Measurements from ENCODE around the gene ST6GALNAC2.

ST6GALNAC2 gene

DNA sequence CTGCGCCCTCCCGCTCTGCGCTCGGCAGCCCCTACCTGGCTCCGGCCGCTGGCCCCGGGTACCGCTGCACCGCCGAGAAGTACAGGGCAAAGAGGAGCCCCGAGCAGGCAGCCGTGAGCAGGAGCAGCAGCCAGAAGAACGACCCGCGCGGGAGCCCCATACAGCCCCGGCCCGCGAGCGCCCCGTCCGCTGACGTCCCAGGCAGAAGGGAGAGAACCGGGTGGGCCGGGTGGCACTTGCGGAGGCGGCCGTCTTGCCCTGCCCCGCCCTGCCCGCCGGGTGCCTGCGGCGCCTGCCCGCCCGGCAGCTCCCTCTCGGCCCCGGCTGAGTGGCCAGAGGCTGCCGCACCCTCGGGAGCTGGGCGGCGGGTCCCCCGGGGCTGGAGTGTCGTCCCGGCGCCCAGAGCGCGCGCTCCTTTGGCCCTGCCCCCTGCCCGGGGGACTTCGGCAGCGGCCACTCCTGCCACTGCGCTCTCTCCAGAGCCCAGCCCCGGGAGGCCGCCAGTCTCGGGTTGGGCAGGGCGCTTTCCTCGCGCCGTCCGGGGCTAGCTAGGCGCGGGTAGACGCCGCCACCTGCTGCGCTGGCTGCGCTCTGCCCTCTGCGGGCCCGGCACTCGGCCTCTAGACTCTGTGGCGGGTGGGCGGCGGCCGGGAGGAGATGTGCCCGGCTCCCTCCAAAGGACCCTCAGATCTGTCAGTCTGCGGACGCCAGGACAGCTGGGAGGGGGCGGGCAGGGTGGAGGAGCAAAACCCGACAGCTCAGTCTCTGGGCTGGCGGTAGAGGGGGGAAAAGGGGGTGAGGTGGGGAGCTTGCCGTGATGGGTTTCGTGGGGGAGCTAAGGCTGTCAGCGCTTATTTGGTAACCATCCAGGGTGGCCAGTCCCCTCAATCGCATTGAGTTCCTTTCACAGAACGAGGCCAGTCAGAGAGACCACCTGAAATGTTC is at the start of gene ST6GALNAC2:
Gene ST6GALNAC2, minus strand, starts transcription at position 212 of the 945 bp plus-strand sequence. Its CDS starts 52 bp downstream, at position 160.
- peak; percentile 55 for DNase-seq (ENCODE audit: low spot score)
- CTCF ChIA-PET: interaction anchor here (0.6 to 3.7 kb wide), 14 partner anchors 7 to 96 kb away, joined by 3 to 26 read pairs (median 4); a partner anchor contains a TSS
- peak within 1 kb of the TSS; percentile 96 for H3K27ac ChIP-seq
- POLR2A ChIA-PET (ENCODE audit: low non-redundant PET): interaction anchor here (1.0 kb wide), 1 partner anchor 122 kb away, joined by 3 read pairs; no protein-coding TSS in a partner anchor
- TF ChIP-seq, protein P1, sequence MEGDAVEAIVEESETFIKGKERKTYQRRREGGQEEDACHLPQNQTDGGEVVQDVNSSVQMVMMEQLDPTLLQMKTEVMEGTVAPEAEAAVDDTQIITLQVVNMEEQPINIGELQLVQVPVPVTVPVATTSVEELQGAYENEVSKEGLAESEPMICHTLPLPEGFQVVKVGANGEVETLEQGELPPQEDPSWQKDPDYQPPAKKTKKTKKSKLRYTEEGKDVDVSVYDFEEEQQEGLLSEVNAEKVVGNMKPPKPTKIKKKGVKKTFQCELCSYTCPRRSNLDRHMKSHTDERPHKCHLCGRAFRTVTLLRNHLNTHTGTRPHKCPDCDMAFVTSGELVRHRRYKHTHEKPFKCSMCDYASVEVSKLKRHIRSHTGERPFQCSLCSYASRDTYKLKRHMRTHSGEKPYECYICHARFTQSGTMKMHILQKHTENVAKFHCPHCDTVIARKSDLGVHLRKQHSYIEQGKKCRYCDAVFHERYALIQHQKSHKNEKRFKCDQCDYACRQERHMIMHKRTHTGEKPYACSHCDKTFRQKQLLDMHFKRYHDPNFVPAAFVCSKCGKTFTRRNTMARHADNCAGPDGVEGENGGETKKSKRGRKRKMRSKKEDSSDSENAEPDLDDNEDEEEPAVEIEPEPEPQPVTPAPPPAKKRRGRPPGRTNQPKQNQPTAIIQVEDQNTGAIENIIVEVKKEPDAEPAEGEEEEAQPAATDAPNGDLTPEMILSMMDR (conservative IDR thresholded peaks at IDR 0.05; ENCODE audit: low read depth): peak; percentile 79

DNA sequence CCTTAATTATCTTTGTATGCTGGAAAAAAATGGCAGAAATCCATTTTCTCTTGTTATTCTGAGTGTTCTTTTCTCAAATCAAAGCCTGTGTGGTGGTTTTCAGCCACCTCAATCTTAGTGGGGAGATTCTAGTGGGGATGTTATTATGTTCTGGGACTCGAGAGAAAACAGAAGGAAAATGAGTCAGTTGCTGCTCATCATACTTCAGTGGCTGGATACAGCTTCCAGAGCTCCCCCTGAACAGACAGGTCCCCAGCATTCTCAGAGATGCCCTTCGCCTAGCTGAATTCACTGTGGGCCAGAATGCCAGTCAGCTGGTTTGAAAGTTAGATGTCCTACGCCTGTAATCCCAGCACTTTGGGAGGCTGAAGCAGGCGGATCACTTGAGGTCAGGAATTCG is 49.4 kb upstream of the ST6GALNAC2 start:
- no peak overlapping the region for H3K27ac ChIP-seq
- CTCF ChIA-PET: interaction anchor here (0.6 to 1.4 kb wide), 2 partner anchors 11 to 44 kb away, joined by 3 to 5 read pairs; no protein-coding TSS in a partner anchor
- POLR2A ChIA-PET (ENCODE audit: low non-redundant PET): no interaction called here
- TF ChIP-seq, protein P1 (conservative IDR thresholded peaks at IDR 0.05; ENCODE audit: low read depth): no peak
- DNase-seq (ENCODE audit: low spot score): no peak

DNA sequence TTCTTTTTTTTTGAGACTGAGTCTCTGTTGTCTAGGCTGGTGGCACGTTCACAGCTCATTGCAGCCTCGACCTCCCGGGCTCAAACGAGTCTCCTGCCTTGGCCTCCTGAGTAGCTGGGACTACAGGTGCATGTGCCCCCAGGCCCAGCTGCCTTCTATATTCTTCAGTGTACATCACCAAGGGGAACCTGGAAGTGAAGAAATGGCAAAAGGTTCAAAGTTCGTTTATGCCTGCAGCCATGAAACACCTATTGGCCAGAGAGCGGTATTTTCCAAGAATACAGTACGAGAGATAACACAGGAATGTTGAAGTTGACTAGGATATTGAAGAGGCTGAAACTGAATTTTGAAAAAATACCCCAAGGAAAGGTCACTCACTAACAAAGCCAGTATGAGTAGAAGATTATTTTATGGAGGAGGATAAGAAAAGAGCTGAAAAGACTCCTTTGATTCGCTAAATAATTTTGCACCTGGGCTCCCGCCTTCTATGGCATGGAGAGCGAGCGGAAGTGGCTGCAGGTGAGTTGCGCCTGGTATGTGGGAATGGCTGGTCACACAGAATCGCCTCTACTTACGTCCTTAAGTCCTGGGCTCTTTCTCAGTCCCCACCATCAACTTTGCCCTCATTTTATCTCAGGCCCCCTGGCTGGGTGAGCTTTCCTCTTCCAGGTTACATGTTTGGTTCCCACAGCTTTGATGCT is 48.1 kb upstream of the ST6GALNAC2 start:
- CTCF ChIA-PET: interaction anchor here (1.4 kb wide), 1 partner anchor 10 kb away, joined by 5 read pairs; no protein-coding TSS in a partner anchor
- POLR2A ChIA-PET (ENCODE audit: low non-redundant PET): no interaction called here
- no peak overlapping the region for H3K27ac ChIP-seq
- TF ChIP-seq, protein P1 (conservative IDR thresholded peaks at IDR 0.05; ENCODE audit: low read depth): no peak
- DNase-seq (ENCODE audit: low spot score): no peak

DNA sequence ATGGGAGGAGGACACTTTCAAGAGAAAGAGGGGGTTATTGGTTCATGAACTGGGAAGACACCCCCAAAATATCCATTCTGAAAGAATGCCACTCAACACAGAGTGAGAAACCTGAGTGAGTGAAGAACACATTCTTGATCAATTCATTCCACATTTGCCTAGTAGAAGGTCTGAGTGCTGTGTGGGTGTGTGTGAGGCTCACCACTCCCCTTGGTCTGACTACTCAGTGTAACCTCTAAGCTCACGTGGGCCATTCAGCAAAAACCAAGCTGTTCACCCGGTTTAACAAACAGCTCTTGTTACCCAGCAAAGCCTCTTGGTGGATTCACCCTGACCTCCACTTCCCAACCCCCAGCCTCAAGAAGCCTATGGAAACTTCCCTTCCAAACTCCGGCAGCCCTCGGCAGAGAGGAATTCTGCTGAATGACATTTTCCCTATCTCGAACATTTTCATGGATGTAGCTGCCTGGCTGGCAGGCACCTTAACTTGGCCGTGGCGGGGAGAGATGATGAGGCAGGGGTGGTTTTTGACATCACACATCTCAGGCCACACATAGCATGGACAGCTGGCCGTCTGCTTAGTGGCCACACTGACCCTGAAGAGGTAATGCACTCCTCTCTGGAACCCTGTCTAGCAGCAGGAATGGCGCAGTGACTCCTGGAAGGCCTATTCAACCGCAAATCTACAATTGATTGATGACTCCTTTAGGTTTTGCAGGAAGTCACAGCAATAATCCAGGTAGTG is 46.3 kb upstream of the ST6GALNAC2 start:
- no peak overlapping the region for H3K27ac ChIP-seq
- peak; percentile 85 for DNase-seq (ENCODE audit: low spot score)
- CTCF ChIA-PET: interaction anchor here (0.6 to 1.2 kb wide), 3 partner anchors 8 to 402 kb away, joined by 3 to 5 read pairs (median 4); no protein-coding TSS in a partner anchor
- TF ChIP-seq, protein P1 (conservative IDR thresholded peaks at IDR 0.05; ENCODE audit: low read depth): no peak
- POLR2A ChIA-PET (ENCODE audit: low non-redundant PET): no interaction called here

DNA sequence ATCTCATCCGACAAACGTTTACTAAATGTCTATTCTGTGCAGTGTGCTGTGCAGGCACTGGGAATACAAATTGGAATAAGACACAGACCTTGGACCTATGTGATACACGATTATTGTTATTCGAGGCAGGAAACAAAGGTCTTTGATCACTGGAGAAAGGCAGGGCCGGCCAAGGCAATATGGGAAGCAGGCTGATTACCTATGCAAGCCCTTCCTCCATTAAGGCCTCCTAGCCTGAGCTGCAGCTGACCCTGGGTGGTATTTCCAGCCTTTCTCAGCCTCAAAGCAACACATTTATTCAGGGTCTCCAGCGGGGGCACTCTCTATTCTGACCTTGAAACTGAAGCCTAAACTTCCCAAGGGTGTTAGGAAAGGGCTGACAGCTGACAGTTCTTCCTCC is 44.5 kb upstream of the ST6GALNAC2 start:
- TF ChIP-seq, protein P1 (conservative IDR thresholded peaks at IDR 0.05; ENCODE audit: low read depth): no peak
- H3K27ac ChIP-seq: no peak overlapping the region
- ChIA-PET POLR2A (ENCODE audit: low non-redundant PET) (no interaction called here), CTCF (no interaction called here)
- no peak for DNase-seq (ENCODE audit: low spot score)

DNA sequence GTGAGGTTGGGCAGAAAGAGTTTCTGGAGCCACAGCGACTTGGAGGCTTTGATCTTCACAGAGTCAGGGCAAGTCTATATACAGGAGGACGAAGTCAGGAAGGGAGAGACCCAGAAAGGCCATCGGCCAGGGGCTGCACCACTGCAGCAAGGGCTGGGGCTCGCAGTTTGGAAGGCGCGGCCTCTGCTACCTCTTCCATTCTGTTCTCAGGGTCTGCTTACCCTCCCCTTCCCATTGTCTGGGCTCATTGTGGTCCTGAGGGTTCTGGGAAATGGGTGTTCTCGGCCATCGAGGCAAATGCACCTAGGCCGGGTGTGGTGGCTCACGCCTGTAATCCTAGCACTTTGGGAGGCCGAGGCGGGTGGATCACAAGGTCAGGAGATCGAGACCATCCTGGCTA is 41.9 kb upstream of the ST6GALNAC2 start:
- no peak overlapping the region for H3K27ac ChIP-seq
- ChIA-PET CTCF (no interaction called here), POLR2A (ENCODE audit: low non-redundant PET) (no interaction called here)
- TF ChIP-seq, protein P1 (conservative IDR thresholded peaks at IDR 0.05; ENCODE audit: low read depth): no peak
- no peak for DNase-seq (ENCODE audit: low spot score)

Data from RWPE1 (cell line).